ENCODE data around the gene SLMAP.

Gene SLMAP

DNA sequence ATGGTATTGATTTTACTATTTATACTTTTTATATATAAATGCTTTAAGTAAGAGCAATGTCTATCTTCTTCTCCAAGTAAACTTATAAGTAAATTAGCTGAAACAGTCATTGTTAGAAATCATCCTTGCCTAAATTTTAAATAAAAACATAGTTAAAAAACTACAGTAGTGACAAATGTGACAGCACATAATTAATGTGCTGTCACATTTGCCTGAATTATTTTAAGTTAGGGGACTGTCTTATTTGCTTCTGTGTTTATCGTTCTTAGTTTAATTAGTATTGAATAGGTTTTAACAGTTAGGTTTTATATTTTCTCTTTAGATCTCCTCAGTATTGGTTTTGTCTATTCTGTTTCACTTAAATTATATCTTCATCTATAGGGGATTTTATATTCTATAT lies 36.1 kb downstream of the SLMAP start:
- H3K79me1 ChIP-seq (replicated peaks; ENCODE audit: low read length, poor library complexity, severe bottlenecking), result peaks cover 2% of the 10 kb centered on the region
- no peaks in the 10 kb centered on the region for H3K9me3 ChIP-seq (ENCODE audit: control insufficient read depth, low read length)
- no peak overlapping the region for H2BK5ac ChIP-seq (ENCODE audit: low read depth, low read length, poor library complexity, severe bottlenecking)
- no peak overlapping the region for H2AK5ac ChIP-seq (ENCODE audit: low read length, severe bottlenecking)
- no peak overlapping the region for H3K4me3 ChIP-seq (ENCODE audit: insufficient read depth in 1 of 2, low read depth in 1 of 2, low read length in 2 of 2)
- H3K4ac ChIP-seq (ENCODE audit: low read depth in 1 of 2, low read length in 2 of 2), result no peak overlapping the region
- no peak overlapping the region for H3K27ac ChIP-seq (ENCODE audit: low read length, poor library complexity, severe bottlenecking)
- H2AFZ ChIP-seq (ENCODE audit: low read depth, low read length), result no peak overlapping the region
- no CpG with 5 or more reads among the region's 1 CpG for WGBS
- H2BK15ac ChIP-seq (ENCODE audit: low read depth, poor library complexity, severe bottlenecking), result no peak overlapping the region
- H2BK120ac ChIP-seq (ENCODE audit: low read depth, low read length), result no peak overlapping the region
- H3K4me1 ChIP-seq (ENCODE audit: control insufficient read depth, insufficient read depth, low read depth, low read length), result no peaks in the 10 kb centered on the region
- H3K23ac ChIP-seq (ENCODE audit: low read length in 2 of 2), result no peak overlapping the region
- H4K8ac ChIP-seq (ENCODE audit: low read length), result no peak overlapping the region
- DNase-seq, result no peak
- H3K9ac ChIP-seq (ENCODE audit: low read length), result no peak overlapping the region
- no peak overlapping the region for H3K4me2 ChIP-seq (ENCODE audit: low read length, poor library complexity, severe bottlenecking)
- no peak overlapping the region for H2BK12ac ChIP-seq (ENCODE audit: low read length in 2 of 2)
- no peak overlapping the region for H3K18ac ChIP-seq (ENCODE audit: low read depth in 1 of 2, low read length in 2 of 2)
- no peak overlapping the region for H3K14ac ChIP-seq (ENCODE audit: low read length in 2 of 2)
- H3K36me3 ChIP-seq (ENCODE audit: control insufficient read depth in 1 of 2, insufficient read depth in 2 of 2, low read depth in 1 of 2, low read length in 2 of 2), result no peaks in the 10 kb centered on the region
- no peaks in the 10 kb centered on the region for H3K27me3 ChIP-seq (ENCODE audit: control insufficient read depth in 1 of 2, insufficient read depth in 1 of 2, low read length in 2 of 2)
- H4K91ac ChIP-seq (ENCODE audit: low read length), result no peak overlapping the region

DNA sequence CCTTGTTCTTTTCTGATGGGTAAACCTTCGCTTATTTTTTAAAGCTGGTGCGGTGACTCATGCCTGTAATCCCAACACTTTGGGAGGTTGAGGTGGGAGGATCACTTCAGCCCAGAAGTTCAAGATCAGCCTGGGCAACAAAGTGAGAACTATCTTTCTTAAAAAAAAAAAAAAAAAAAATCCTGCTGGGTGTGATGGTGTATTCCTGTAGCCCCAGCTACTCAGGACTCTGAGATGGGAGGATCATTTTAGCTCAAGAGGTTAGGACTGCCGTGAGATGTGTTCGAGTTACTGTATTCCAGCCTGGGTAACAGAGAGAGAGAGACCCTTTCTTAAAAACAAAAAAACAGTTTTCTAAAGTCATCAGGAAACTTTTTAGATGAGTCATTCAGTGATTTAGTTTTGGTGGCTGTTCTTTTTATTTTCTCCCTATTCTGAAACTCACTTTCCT lies 37.7 kb downstream of the SLMAP start:
- H3K4me2 ChIP-seq (ENCODE audit: low read length, poor library complexity, severe bottlenecking), result no peak overlapping the region
- DNase-seq, result peak; percentile 44
- H3K36me3 ChIP-seq (ENCODE audit: control insufficient read depth in 1 of 2, insufficient read depth in 2 of 2, low read depth in 1 of 2, low read length in 2 of 2), result no peaks in the 10 kb centered on the region
- H3K23ac ChIP-seq (ENCODE audit: low read length in 2 of 2), result no peak overlapping the region
- no peak overlapping the region for H3K14ac ChIP-seq (ENCODE audit: low read length in 2 of 2)
- H3K27ac ChIP-seq (ENCODE audit: low read length, poor library complexity, severe bottlenecking), result peak overlapping the region; percentile 26
- WGBS, result 50% methylated on average over 1 of the region's 4 CpGs
- H3K18ac ChIP-seq (ENCODE audit: low read depth in 1 of 2, low read length in 2 of 2), result no peak overlapping the region
- no peaks in the 10 kb centered on the region for H3K27me3 ChIP-seq (ENCODE audit: control insufficient read depth in 1 of 2, insufficient read depth in 1 of 2, low read length in 2 of 2)
- no peak overlapping the region for H2BK120ac ChIP-seq (ENCODE audit: low read depth, low read length)
- H3K9me3 ChIP-seq (ENCODE audit: control insufficient read depth, low read length), result no peaks in the 10 kb centered on the region
- no peak overlapping the region for H2BK15ac ChIP-seq (ENCODE audit: low read depth, poor library complexity, severe bottlenecking)
- peak overlapping the region in 1 of 2 experiments; percentile 39 for H3K4me3 ChIP-seq (ENCODE audit: insufficient read depth in 1 of 2, low read depth in 1 of 2, low read length in 2 of 2)
- peak overlapping the region; percentile 80 for H3K9ac ChIP-seq (ENCODE audit: low read length)
- H2AK5ac ChIP-seq (ENCODE audit: low read length, severe bottlenecking), result no peak overlapping the region
- peaks cover 3% of the 10 kb centered on the region for H3K79me1 ChIP-seq (replicated peaks; ENCODE audit: low read length, poor library complexity, severe bottlenecking)
- H4K8ac ChIP-seq (ENCODE audit: low read length), result no peak overlapping the region
- no peak overlapping the region for H2AFZ ChIP-seq (ENCODE audit: low read depth, low read length)
- no peak overlapping the region for H2BK12ac ChIP-seq (ENCODE audit: low read length in 2 of 2)
- no peak overlapping the region for H2BK5ac ChIP-seq (ENCODE audit: low read depth, low read length, poor library complexity, severe bottlenecking)
- no peak overlapping the region for H4K91ac ChIP-seq (ENCODE audit: low read length)
- H3K4ac ChIP-seq (ENCODE audit: low read depth in 1 of 2, low read length in 2 of 2), result no peak overlapping the region
- H3K4me1 ChIP-seq (ENCODE audit: control insufficient read depth, insufficient read depth, low read depth, low read length), result no peaks in the 10 kb centered on the region

DNA sequence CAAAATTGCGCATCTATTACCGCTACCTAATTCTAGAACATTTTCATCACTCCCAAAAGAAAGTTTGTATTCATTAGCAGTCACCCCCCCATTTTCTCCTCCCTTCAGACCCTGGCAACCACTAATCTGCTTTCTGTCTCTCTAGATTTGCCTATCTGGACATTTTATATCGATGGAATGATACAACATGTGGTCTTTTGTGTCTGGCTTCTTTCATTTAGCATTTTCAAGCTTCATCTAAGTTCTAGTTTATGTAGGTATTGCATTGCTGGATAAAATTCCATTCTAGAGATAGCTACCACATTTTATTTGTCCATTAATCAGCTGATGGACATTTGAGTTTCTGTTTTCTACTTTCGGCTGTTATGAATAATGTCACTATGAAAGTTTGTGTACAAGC lies 38.4 kb downstream of the SLMAP start:
- Histone ChIP-seq H2AK5ac (ENCODE audit: low read length, severe bottlenecking) (no peak overlapping the region), H3K14ac (ENCODE audit: low read length in 2 of 2) (no peak overlapping the region), H3K79me1 (replicated peaks; ENCODE audit: low read length, poor library complexity, severe bottlenecking) (peaks cover 5% of the 10 kb centered on the region), H3K4me2 (ENCODE audit: low read length, poor library complexity, severe bottlenecking) (no peak overlapping the region), H2AFZ (ENCODE audit: low read depth, low read length) (no peak overlapping the region), H2BK120ac (ENCODE audit: low read depth, low read length) (no peak overlapping the region), H4K8ac (ENCODE audit: low read length) (no peak overlapping the region), H3K9me3 (ENCODE audit: control insufficient read depth, low read length) (no peaks in the 10 kb centered on the region), H3K18ac (ENCODE audit: low read depth in 1 of 2, low read length in 2 of 2) (no peak overlapping the region), H3K9ac (ENCODE audit: low read length) (peak overlapping the region; percentile 80), H3K4ac (ENCODE audit: low read depth in 1 of 2, low read length in 2 of 2) (no peak overlapping the region), H3K4me3 (ENCODE audit: insufficient read depth in 1 of 2, low read depth in 1 of 2, low read length in 2 of 2) (peak overlapping the region in 1 of 2 experiments; percentile 39), H3K4me1 (ENCODE audit: control insufficient read depth, insufficient read depth, low read depth, low read length) (no peaks in the 10 kb centered on the region), H3K36me3 (ENCODE audit: control insufficient read depth in 1 of 2, insufficient read depth in 2 of 2, low read depth in 1 of 2, low read length in 2 of 2) (no peaks in the 10 kb centered on the region), H3K27me3 (ENCODE audit: control insufficient read depth in 1 of 2, insufficient read depth in 1 of 2, low read length in 2 of 2) (no peaks in the 10 kb centered on the region), H4K91ac (ENCODE audit: low read length) (no peak overlapping the region), H2BK5ac (ENCODE audit: low read depth, low read length, poor library complexity, severe bottlenecking) (no peak overlapping the region), H2BK15ac (ENCODE audit: low read depth, poor library complexity, severe bottlenecking) (no peak overlapping the region), H3K27ac (ENCODE audit: low read length, poor library complexity, severe bottlenecking) (no peak overlapping the region), H3K23ac (ENCODE audit: low read length in 2 of 2) (no peak overlapping the region), H2BK12ac (ENCODE audit: low read length in 2 of 2) (no peak overlapping the region)
- no peak for DNase-seq
- 94% methylated on average over 3 of the region's 4 CpGs for WGBS

DNA sequence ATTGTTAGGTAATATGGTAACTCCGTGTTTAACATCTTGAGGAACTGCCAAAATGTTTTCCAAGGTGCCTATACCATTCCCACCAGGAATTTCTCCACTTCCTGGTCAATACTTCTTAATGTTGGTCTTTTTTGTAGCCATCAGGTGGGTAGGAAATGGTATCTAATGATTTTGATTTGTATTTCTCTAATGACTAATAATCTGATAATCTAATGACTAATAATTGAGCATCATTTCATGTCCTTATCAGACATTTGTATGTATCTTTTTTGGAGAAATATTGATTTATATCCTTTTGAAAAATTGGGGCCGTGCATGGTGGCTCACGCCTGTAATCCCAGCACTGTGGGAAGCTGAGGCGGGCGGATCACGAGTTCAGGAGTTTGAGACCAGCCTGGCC lies 38.8 kb downstream of the SLMAP start:
- no peak overlapping the region for H2BK12ac ChIP-seq (ENCODE audit: low read length in 2 of 2)
- no peaks in the 10 kb centered on the region for H3K36me3 ChIP-seq (ENCODE audit: control insufficient read depth in 1 of 2, insufficient read depth in 2 of 2, low read depth in 1 of 2, low read length in 2 of 2)
- no peak overlapping the region for H4K91ac ChIP-seq (ENCODE audit: low read length)
- no peak overlapping the region for H3K14ac ChIP-seq (ENCODE audit: low read length in 2 of 2)
- H3K79me1 ChIP-seq (replicated peaks; ENCODE audit: low read length, poor library complexity, severe bottlenecking), result peaks cover 5% of the 10 kb centered on the region
- H3K4me3 ChIP-seq (ENCODE audit: insufficient read depth in 1 of 2, low read depth in 1 of 2, low read length in 2 of 2), result no peak overlapping the region
- H2BK120ac ChIP-seq (ENCODE audit: low read depth, low read length), result no peak overlapping the region
- no peak overlapping the region for H2BK15ac ChIP-seq (ENCODE audit: low read depth, poor library complexity, severe bottlenecking)
- no peak overlapping the region for H3K27ac ChIP-seq (ENCODE audit: low read length, poor library complexity, severe bottlenecking)
- H2BK5ac ChIP-seq (ENCODE audit: low read depth, low read length, poor library complexity, severe bottlenecking), result no peak overlapping the region
- no peak overlapping the region for H3K4ac ChIP-seq (ENCODE audit: low read depth in 1 of 2, low read length in 2 of 2)
- no peaks in the 10 kb centered on the region for H3K27me3 ChIP-seq (ENCODE audit: control insufficient read depth in 1 of 2, insufficient read depth in 1 of 2, low read length in 2 of 2)
- no peak overlapping the region for H2AK5ac ChIP-seq (ENCODE audit: low read length, severe bottlenecking)
- H3K9me3 ChIP-seq (ENCODE audit: control insufficient read depth, low read length), result no peaks in the 10 kb centered on the region
- no peak overlapping the region for H3K18ac ChIP-seq (ENCODE audit: low read depth in 1 of 2, low read length in 2 of 2)
- H3K9ac ChIP-seq (ENCODE audit: low read length), result no peak overlapping the region
- no peaks in the 10 kb centered on the region for H3K4me1 ChIP-seq (ENCODE audit: control insufficient read depth, insufficient read depth, low read depth, low read length)
- no peak overlapping the region for H3K4me2 ChIP-seq (ENCODE audit: low read length, poor library complexity, severe bottlenecking)
- no peak overlapping the region for H2AFZ ChIP-seq (ENCODE audit: low read depth, low read length)
- WGBS, result 97% methylated on average over 3 of the region's 6 CpGs
- no peak for DNase-seq
- no peak overlapping the region for H3K23ac ChIP-seq (ENCODE audit: low read length in 2 of 2)
- no peak overlapping the region for H4K8ac ChIP-seq (ENCODE audit: low read length)

Measured in mesenchymal stem cell (in vitro differentiated cells and primary cell).